Adrenal gland (tissue), 12 donors: ENCODE data around the gene SIRT6. TPM values are rescaled to one million over a fixed set of nuclear protein-coding genes. Genes with fewer than 3 reads are reported as not detected.
"Not testable (repeated sequence)": the region's sequence is repeated elsewhere in the genome, so short reads cannot be mapped to it uniquely, and the experiment has no call there.

Experiments used
- DNase-seq, 7 donors: peaks; one replicate each; pipeline ENCODE4 v3.0.0-alpha.2; 2019 to 2020
- H3K27ac ChIP-seq, 5 donors: fragments of 200-600 bp; sonication (generic) in 4 of 5; 1 replicate in 3 of 5; 2 replicates in 2 of 5; pipeline versions ENCODE4 v1.5.1 to v1.8.0; 2016 to 2020; ENCODE audit warnings: mild to moderate bottlenecking in 1 of 5
- H3K27me3 ChIP-seq: fragments of 200-600 bp; 2 replicates; pipeline ENCODE4 v1.8.0; 2021
- H3K36me3 ChIP-seq, 2 donors: fragments of 200-600 bp; replicated peaks in 1 of 2; 1 replicate in 1 of 2; 2 replicates in 1 of 2; pipeline versions ENCODE4 v1.5.1 to v1.8.0; 2018 to 2022
- H3K4me1 ChIP-seq, 2 donors: fragments of 200-600 bp; replicated peaks in 1 of 2; 1 replicate in 1 of 2; 2 replicates in 1 of 2; pipeline versions ENCODE4 v1.5.1 to v1.8.0; 2018 to 2021
- H3K4me3 ChIP-seq, 4 donors: fragments of 200-600 bp; sonication (generic) in 3 of 4; one replicate each; pipeline ENCODE4 v1.5.1; 2016 to 2018
- H3K9me3 ChIP-seq, 3 donors: fragments of 200-600 bp; sonication (generic) in 1 of 3; replicated peaks in 1 of 3; 1 replicate in 2 of 3; 2 replicates in 1 of 3; pipeline versions ENCODE4 v1.5.1 to v1.8.0; 2016 to 2021
- POLR2A ChIP-seq, 2 donors: fragments of 450-650 bp; IDR thresholded peaks; one replicate each; pipeline ENCODE4 v1.6.1; 2017; ENCODE audit warnings: antibody characterized with exemption in 2 of 2, mild to moderate bottlenecking in 2 of 2, moderate library complexity in 1 of 2
- WGBS, 4 donors: extraction: QIAGEN DNeasy Blood & Tissue Kit in 2 of 4; methylation state at CpG; one replicate each; pipeline versions ENCODE4 v1.1.5 to v1.1.7; 2013 to 2017; 5-methylcytosine and 5-hydroxymethylcytosine counted together
- intact Hi-C, 2 donors: fragments of 100-400 bp; cut with DNase I; formaldehyde crosslinking; loops; one replicate each; pipeline versions ENCODE4 v1.14.1 to v1.15.0; 2022 to 2023
- polyA plus RNA-seq, 3 donors: library from polyadenylated mRNA; stranded (reverse); fragments of 200-250 nt in 2 of 3; fragments of 350-450 nt in 1 of 3; fragmentation: Illumina TruSeq in 1 of 3; extraction: RNeasy Lipid Tissue Mini Kit (QIAGEN cat#74804) in 1 of 3; gene quantifications; one replicate each; pipeline ENCODE4 v1.2.3, GENCODE V29; 2013 to 2014
- total RNA-seq, 9 donors: library from RNA; depleted of rRNA in 4 of 9; stranded (reverse); fragments of >200 nt in 4 of 9; fragments of 120-200 nt in 1 of 9; fragmentation: NEBNext Ultra II Directional in 1 of 9; extraction: Animal tissue kit (Norgen Biotek cat#: 25700) in 1 of 9; gene quantifications; one replicate each; pipeline versions ENCODE4 v1.1.0 to v1.2.4, GENCODE V29; 2013 to 2023
- TF ChIP-seq, protein P1 (sequence below), 6 experiments: fragments of 450-650 bp in 4 of 6; fragments of 200-600 bp in 2 of 6; sonication (generic) in 1 of 6; IDR thresholded peaks; 1 replicate in 5 of 6; 2 replicates in 1 of 6; pipeline versions ENCODE4 v1.5.1 to v1.8.0; 2016 to 2021; ENCODE audit warnings: antibody characterized with exemption in 6 of 6, mild to moderate bottlenecking in 2 of 6, moderate library complexity in 1 of 6
- donor health status: healthy with polysubstance abuse.
- donor health status: Bipolar disorder and iron deficiency.
- donor health status: DM: yes; HTN: yes; CAD: no.
- donor health status: DM: no; HTN: no; CAD: no.
- donor health status: DM: no; HTN: no; CAD: no.
- donor health status: DM: yes; HTN: yes; CAD: no.

Gene SIRT6
- total and polyA plus RNA-seq, 12 donors = 2.8 to 72.8 (median 25.1) TPM

GRCh38 chr19:4194353-4194752 lies 12.0 kb upstream of the SIRT6 start:
- TF ChIP-seq, protein P1, sequence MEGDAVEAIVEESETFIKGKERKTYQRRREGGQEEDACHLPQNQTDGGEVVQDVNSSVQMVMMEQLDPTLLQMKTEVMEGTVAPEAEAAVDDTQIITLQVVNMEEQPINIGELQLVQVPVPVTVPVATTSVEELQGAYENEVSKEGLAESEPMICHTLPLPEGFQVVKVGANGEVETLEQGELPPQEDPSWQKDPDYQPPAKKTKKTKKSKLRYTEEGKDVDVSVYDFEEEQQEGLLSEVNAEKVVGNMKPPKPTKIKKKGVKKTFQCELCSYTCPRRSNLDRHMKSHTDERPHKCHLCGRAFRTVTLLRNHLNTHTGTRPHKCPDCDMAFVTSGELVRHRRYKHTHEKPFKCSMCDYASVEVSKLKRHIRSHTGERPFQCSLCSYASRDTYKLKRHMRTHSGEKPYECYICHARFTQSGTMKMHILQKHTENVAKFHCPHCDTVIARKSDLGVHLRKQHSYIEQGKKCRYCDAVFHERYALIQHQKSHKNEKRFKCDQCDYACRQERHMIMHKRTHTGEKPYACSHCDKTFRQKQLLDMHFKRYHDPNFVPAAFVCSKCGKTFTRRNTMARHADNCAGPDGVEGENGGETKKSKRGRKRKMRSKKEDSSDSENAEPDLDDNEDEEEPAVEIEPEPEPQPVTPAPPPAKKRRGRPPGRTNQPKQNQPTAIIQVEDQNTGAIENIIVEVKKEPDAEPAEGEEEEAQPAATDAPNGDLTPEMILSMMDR (IDR thresholded peaks at IDR 0.05) = no peak
- no peak for TF ChIP-seq POLR2A (IDR thresholded peaks at IDR 0.05)
- no peak overlapping the region for H3K4me3 ChIP-seq
- H3K27ac ChIP-seq = no peak overlapping the region
- H3K36me3 ChIP-seq = no peaks in the 10 kb centered on the region
- no peak for DNase-seq
- intact Hi-C loops = no loop called here
- WGBS, 4 donors = 52 to 59% (median 54%) methylated on average over 7 of the region's 7 CpGs
- peaks cover 44% of the 10 kb centered on the region for H3K27me3 ChIP-seq
- H3K4me1 ChIP-seq = no peaks in the 10 kb centered on the region
- no peaks in the 10 kb centered on the region for H3K9me3 ChIP-seq

- H3K27ac ChIP-seq, H3K36me3 ChIP-seq, DNase-seq, intact Hi-C loops, H3K4me3 ChIP-seq, H3K9me3 ChIP-seq, H3K4me1 ChIP-seq: not testable (repeated sequence)
- peaks cover 33% of the 10 kb centered on the region for H3K27me3 ChIP-seq
- 88 to 93% (median 92%) methylated on average over 3 of the region's 3 CpGs for WGBS, 4 donors
Observed at GRCh38 chr19:4192537-4192936, 10.2 kb upstream of the SIRT6 start.

- no peak overlapping the region for H3K4me3 ChIP-seq
- intact Hi-C loops = loop anchor here in 1 of 2 donors (5.0 kb wide), 1 partner anchor 37 kb away; the partner anchor contains the start of gene CREB3L3
- no peaks in the 10 kb centered on the region for H3K9me3 ChIP-seq
- no peaks in the 10 kb centered on the region for H3K36me3 ChIP-seq
- no peak overlapping the region for H3K27ac ChIP-seq
- 67 to 73% (median 72%) methylated on average over 5 of the region's 5 CpGs for WGBS, 4 donors
- H3K27me3 ChIP-seq = peaks cover 6% of the 10 kb centered on the region
- DNase-seq = no peak
- no peaks in the 10 kb centered on the region for H3K4me1 ChIP-seq
- no peak for TF ChIP-seq POLR2A (IDR thresholded peaks at IDR 0.05)
- TF ChIP-seq, protein P1 (IDR thresholded peaks at IDR 0.05) = no peak
Observed at GRCh38 chr19:4189641-4190040, 7.3 kb upstream of the SIRT6 start.

DNA sequence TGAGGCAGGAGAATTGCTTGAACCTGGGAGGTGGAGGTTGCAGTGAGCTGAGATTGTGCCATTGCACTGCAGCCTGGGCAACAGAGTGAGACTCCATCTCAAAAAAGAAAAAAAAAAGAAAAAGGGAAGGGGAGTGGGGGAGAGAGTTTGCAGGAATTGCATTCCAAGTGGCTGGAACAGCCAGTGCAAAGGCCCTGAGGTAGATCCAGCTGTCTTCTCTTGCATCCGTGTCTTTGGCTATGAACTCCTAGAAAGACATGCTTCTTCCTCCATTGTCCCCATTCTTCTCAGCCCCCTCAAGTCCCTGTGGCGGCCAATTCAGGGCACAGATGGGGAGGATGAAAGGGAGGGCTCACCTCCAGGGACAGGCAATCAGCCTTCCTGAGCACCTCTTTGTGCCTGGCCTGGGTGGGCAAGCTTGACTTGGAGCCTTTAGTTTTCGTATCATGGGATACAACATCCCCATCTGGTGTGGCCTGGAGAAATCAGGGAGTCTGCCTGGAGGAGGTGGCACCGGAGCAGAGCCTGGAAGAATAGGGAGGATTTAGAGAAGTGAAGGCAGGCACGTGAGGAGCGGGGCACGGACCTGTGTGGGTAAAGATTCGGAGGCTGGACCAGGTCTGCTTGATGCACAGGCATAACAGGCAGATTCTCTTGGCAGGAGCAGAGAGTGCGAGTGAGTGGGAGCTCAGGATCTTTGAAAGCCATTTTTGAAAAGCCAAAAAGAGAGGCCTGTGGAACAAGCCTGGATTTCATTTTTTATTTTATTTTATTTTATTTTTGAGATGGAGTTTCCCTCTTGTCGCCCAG lies 5.2 kb upstream of the SIRT6 start:
- intact Hi-C loops = loop anchor here in 1 of 2 donors (5.0 kb wide), 1 partner anchor 35 kb away; the partner anchor contains the start of gene CREB3L3
- no peaks in the 10 kb centered on the region for H3K9me3 ChIP-seq
- no peaks in the 10 kb centered on the region for H3K36me3 ChIP-seq
- H3K27me3 ChIP-seq = no peaks in the 10 kb centered on the region
- H3K4me3 ChIP-seq = no peak overlapping the region
- TF ChIP-seq POLR2A (IDR thresholded peaks at IDR 0.05) = no peak
- TF ChIP-seq, protein P1 (IDR thresholded peaks at IDR 0.05) = no peak
- WGBS, 4 donors = 78 to 87% (median 83%) methylated on average over 10 of the region's 10 CpGs
- H3K4me1 ChIP-seq = peaks cover 7 to 9% of the 10 kb centered on the region in 2 donors
- DNase-seq = no peak
- no peak overlapping the region for H3K27ac ChIP-seq
